Tibial nerve (tissue), 4 donors: ENCODE data around the gene KNL1. TPM values are rescaled to one million over a fixed set of nuclear protein-coding genes. Genes with fewer than 3 reads are reported as not detected.

ENCODE experiments used
- DNase-seq, 2 donors: peaks; one replicate each; pipeline ENCODE4 v3.0.0-alpha.2; 2019; ENCODE audit warnings: low spot score in 2 of 2
- H3K27ac ChIP-seq, 4 donors: fragments of 200-600 bp; sonication (generic) in 3 of 4; one replicate each; pipeline ENCODE4 v1.5.1; 2017 to 2019; ENCODE audit warnings: mild to moderate bottlenecking in 1 of 4
- H3K27me3 ChIP-seq, 2 donors: fragments of 200-600 bp; sonication (generic) in 1 of 2; one replicate each; pipeline versions ENCODE4 v1.5.1 to v1.6.0; 2017 to 2019
- H3K36me3 ChIP-seq, 3 donors: fragments of 200-600 bp; sonication (generic); one replicate each; pipeline ENCODE4 v1.5.1; 2018 to 2019
- H3K4me1 ChIP-seq, 4 donors: fragments of 200-600 bp; sonication (generic) in 3 of 4; one replicate each; pipeline ENCODE4 v1.5.1; 2017 to 2019
- H3K4me3 ChIP-seq, 4 donors: fragments of 200-600 bp; sonication (generic) in 3 of 4; one replicate each; pipeline ENCODE4 v1.5.1; 2017 to 2019; ENCODE audit warnings: mild to moderate bottlenecking in 1 of 4, moderate library complexity in 1 of 4
- H3K9me3 ChIP-seq, 4 donors: fragments of 200-600 bp; sonication (generic) in 3 of 4; one replicate each; pipeline ENCODE4 v1.5.1; 2017 to 2019
- CTCF ChIP-seq, 5 experiments: fragments of 200-600 bp in 3 of 5; fragments of 450-650 bp in 2 of 5; sonication (generic) in 3 of 5; IDR thresholded peaks; one replicate each; pipeline ENCODE4 v1.5.1; 2016 to 2019; ENCODE audit warnings: antibody characterized with exemption in 5 of 5, mild to moderate bottlenecking in 3 of 5, moderate library complexity in 2 of 5
- EP300 ChIP-seq, 2 donors: sonication (generic); formaldehyde crosslinking; IDR thresholded peaks; one replicate each; pipeline ENCODE4 v1.6.1; 2017; ENCODE audit warnings: antibody characterized with exemption in 2 of 2, mild to moderate bottlenecking in 1 of 2
- POLR2A ChIP-seq, 2 donors: fragments of 450-650 bp; IDR thresholded peaks; one replicate each; pipeline ENCODE4 v1.6.1; 2017; ENCODE audit warnings: antibody characterized with exemption in 2 of 2, mild to moderate bottlenecking in 2 of 2, moderate library complexity in 2 of 2
- WGBS, 2 donors: methylation state at CpG; one replicate each; pipeline ENCODE4 v1.1.5; 2018; 5-methylcytosine and 5-hydroxymethylcytosine counted together
- total RNA-seq, 4 donors: library from RNA; depleted of rRNA; stranded (reverse); fragments of >200 nt; gene quantifications; one replicate each; pipeline ENCODE4 v1.1.0, GENCODE V29; 2016

Gene KNL1
- total RNA-seq, 4 donors from 2014 or later: under 0.01 to 1.3 (median 0.99) TPM

DNA sequence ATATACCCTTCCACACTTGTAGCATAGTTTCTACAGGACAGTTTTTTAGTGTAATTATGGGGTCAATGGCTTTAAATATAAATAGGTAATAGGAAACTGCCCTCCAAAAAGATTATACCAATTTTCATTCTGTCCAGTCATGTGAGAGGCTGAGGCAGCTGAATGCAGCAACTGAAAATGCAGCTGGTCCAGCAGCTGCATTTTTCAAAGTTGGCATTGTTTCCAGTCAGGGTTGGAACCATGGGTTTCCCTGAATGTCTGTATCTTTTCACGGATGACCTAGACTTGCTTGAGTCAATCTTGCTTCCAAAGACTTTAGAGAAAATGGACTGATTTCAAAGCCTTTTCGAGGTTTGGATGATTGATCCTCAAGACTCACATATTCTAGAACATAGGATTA lies 9.9 kb upstream of the KNL1 start:
- no peak for DNase-seq
- no peaks in the 10 kb centered on the region for H3K4me1 ChIP-seq
- TF ChIP-seq EP300 (IDR thresholded peaks at IDR 0.05) (no peak), CTCF (IDR thresholded peaks at IDR 0.05) (no peak), POLR2A (IDR thresholded peaks at IDR 0.05) (no peak)

GRCh38 chr15:40590667-40591050 lies 3.4 kb upstream of the KNL1 start:
- H3K9me3 ChIP-seq: no peaks in the 10 kb centered on the region
- WGBS, 2 donors: 70 to 76% methylated on average over 12 of the region's 12 CpGs
- no peak overlapping the region for H3K27ac ChIP-seq
- H3K27me3 ChIP-seq: no peaks in the 10 kb centered on the region
- H3K4me3 ChIP-seq: no peak overlapping the region
- no peak for TF ChIP-seq EP300 (IDR thresholded peaks at IDR 0.05)
- TF ChIP-seq CTCF (IDR thresholded peaks at IDR 0.05): no peak
- TF ChIP-seq POLR2A (IDR thresholded peaks at IDR 0.05): no peak
- no peak for DNase-seq
- no peaks in the 10 kb centered on the region for H3K36me3 ChIP-seq
- peaks cover 0 to 21% (median 8%) of the 10 kb centered on the region in 4 donors for H3K4me1 ChIP-seq

More for the DNA sequence above, 9.9 kb upstream of the KNL1 start:
- H3K27me3 ChIP-seq: no peaks in the 10 kb centered on the region
- WGBS, 2 donors: 39 to 45% methylated on average over 2 of the region's 2 CpGs
- no peaks in the 10 kb centered on the region for H3K36me3 ChIP-seq
- no peak overlapping the region for H3K27ac ChIP-seq
- H3K9me3 ChIP-seq: no peaks in the 10 kb centered on the region
- H3K4me3 ChIP-seq: no peak overlapping the region

DNA sequence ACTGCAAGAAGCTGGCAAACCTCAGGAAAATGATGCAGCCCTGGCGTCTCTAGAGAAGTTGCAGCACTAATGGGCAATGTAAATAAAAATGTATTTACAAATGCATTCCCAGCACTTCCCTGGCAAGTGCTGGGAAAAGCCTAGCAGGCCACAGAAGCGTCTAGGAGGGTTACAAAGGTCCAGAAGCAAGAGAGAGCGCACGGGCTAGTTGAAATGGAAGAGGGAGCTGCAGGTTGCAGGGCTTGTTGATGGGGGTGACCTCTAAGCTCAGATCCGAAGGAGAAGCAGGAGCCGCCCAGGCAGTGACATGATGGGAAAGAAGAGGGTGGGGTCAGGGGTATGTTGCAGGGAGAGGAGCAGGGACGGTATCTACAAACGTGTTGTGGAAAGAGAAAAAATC lies 2.7 kb upstream of the KNL1 start:
- 68 to 72% methylated on average over 8 of the region's 8 CpGs for WGBS, 2 donors
- Histone ChIP-seq H3K4me3 (no peak overlapping the region), H3K36me3 (no peaks in the 10 kb centered on the region), H3K9me3 (no peaks in the 10 kb centered on the region), H3K4me1 (peaks cover 0 to 21% (median 8%) of the 10 kb centered on the region in 4 donors), H3K27me3 (no peaks in the 10 kb centered on the region), H3K27ac (no peak overlapping the region)
- DNase-seq: no peak
- TF ChIP-seq EP300 (IDR thresholded peaks at IDR 0.05) (no peak), POLR2A (IDR thresholded peaks at IDR 0.05) (no peak), CTCF (IDR thresholded peaks at IDR 0.05) (no peak)

GRCh38 chr15:40593165-40593564 lies 884 bp upstream of the KNL1 start:
- Histone ChIP-seq H3K9me3 (no peaks in the 10 kb centered on the region), H3K4me1 (peaks cover 0 to 21% (median 8%) of the 10 kb centered on the region in 4 donors), H3K27ac (no peak overlapping the region), H3K4me3 (peak overlapping the region in 1 of 4 donors; percentile 78), H3K36me3 (no peaks in the 10 kb centered on the region), H3K27me3 (no peaks in the 10 kb centered on the region)
- DNase-seq: no peak
- TF ChIP-seq POLR2A (IDR thresholded peaks at IDR 0.05) (no peak), EP300 (IDR thresholded peaks at IDR 0.05) (no peak), CTCF (IDR thresholded peaks at IDR 0.05) (no peak)
- WGBS, 2 donors: 72 to 75% methylated on average over 2 of the region's 2 CpGs

GRCh38 chr15:40594429-40594836 lies 384 bp downstream of the KNL1 start:
- peak overlapping the region; percentile 48 to 78 (median 64) for H3K4me3 ChIP-seq
- no peak for DNase-seq
- peaks cover 0 to 21% (median 8%) of the 10 kb centered on the region in 4 donors for H3K4me1 ChIP-seq
- peak overlapping the region in 3 of 4 donors; percentile 94 to 98 (median 94) for H3K27ac ChIP-seq
- H3K9me3 ChIP-seq: no peaks in the 10 kb centered on the region
- no peaks in the 10 kb centered on the region for H3K36me3 ChIP-seq
- no peaks in the 10 kb centered on the region for H3K27me3 ChIP-seq
- 0 to 1% methylated on average over 30 to 31 of the region's 31 CpGs for WGBS, 2 donors
- no peak for TF ChIP-seq POLR2A (IDR thresholded peaks at IDR 0.05)
- no peak for TF ChIP-seq CTCF (IDR thresholded peaks at IDR 0.05)
- TF ChIP-seq EP300 (IDR thresholded peaks at IDR 0.05): no peak
